K562 (cell line): Measurements from ENCODE around the gene KCNAB1. TPM values are rescaled to one million over a fixed set of nuclear protein-coding genes. Genes with fewer than 3 reads are reported as not detected.
A peak's percentile ranks its signal among the peaks of the same experiment; 100 is the strongest.

ENCODE experiments used
- ATAC-seq: fragments of 200-7000 bp; cut with Tn5 transposase; 3 replicates; pipeline ENCODE4 v1.9.1; 2020; ENCODE audit warnings: moderate library complexity
- BruUV-seq: library from RNA; stranded (reverse); fragments of 400-500 nt; replicated peaks from 2 replicates; lab custom pipeline; 2021; lab: Mats Ljungman, UMichigan
- CTCF ChIA-PET: fragments of 300-600 bp; formaldehyde crosslinking; extraction: SDS; loops from one replicate; lab custom pipeline; 2021; ENCODE audit warnings: low intra/inter-chr PET ratio; lab: Yijun Ruan, JAX
- POLR2A ChIA-PET: fragments of 300-600, 350-650 bp; sonication (Branson Sonifier 250); formaldehyde crosslinking; extraction: SDS; loops from one replicate; lab custom pipeline; 2021; ENCODE audit warnings: antibody characterized with exemption, inconsistent platforms; lab: Yijun Ruan, JAX
- DNase-seq, 4 experiments: peaks; one replicate each; pipeline versions ENCODE4 v3.0.0 to v3.0.0-alpha.2; 2011 to 2018; ENCODE audit warnings: low spot score in 3 of 4, mixed read lengths in 3 of 4; ENCODE audit errors: extremely low read depth in 1 of 4
- FAIRE-seq: peaks from 2 replicates; lab custom pipeline; 2011; peaks lifted over from hg19 to GRCh38; lab: Jason Lieb, UNC
- H2AFZ ChIP-seq: 2 replicates; pipeline ENCODE4 v1.6.0; 2011; ENCODE audit warnings: low read depth, low read length, control low read depth, inconsistent platforms
- H3K27ac ChIP-seq: fragments of 200-600 bp; 3 replicates; pipeline ENCODE4 v1.8.0; 2011; ENCODE audit warnings: low read depth, mild to moderate bottlenecking, control low read depth, inconsistent platforms, low read length, moderate library complexity, mixed read lengths; ENCODE audit errors: extremely low read depth
- H3K27me3 ChIP-seq, 2 experiments: fragments of 300-600 bp in 1 of 2; 2 replicates in 1 of 2; 3 replicates in 1 of 2; pipeline versions ENCODE4 v1.6.0 to v1.8.0; 2011; ENCODE audit warnings: inconsistent platforms in 2 of 2, low read length in 2 of 2, mild to moderate bottlenecking in 1 of 2, mixed read lengths in 1 of 2, moderate library complexity in 1 of 2; ENCODE audit not compliant: control insufficient read depth in 2 of 2, insufficient read depth in 2 of 2
- H3K36me3 ChIP-seq: fragments of 300-600 bp; 3 replicates; pipeline ENCODE4 v1.8.0; 2011; ENCODE audit warnings: mild to moderate bottlenecking, low read length, inconsistent platforms; ENCODE audit not compliant: control insufficient read depth, insufficient read depth
- H3K4me1 ChIP-seq, 2 experiments: fragments of 200-600 bp in 1 of 2; replicated peaks in 1 of 2; 2 replicates in 1 of 2; 3 replicates in 1 of 2; pipeline versions ENCODE4 v1.5.1 to v1.8.0; 2011; ENCODE audit warnings: inconsistent platforms in 2 of 2, low read length in 2 of 2, mild to moderate bottlenecking in 1 of 2, mixed read lengths in 1 of 2, moderate library complexity in 1 of 2; ENCODE audit not compliant: control insufficient read depth in 2 of 2, insufficient read depth in 2 of 2
- H3K4me2 ChIP-seq: 2 replicates; pipeline ENCODE4 v1.6.1; 2011; ENCODE audit warnings: low read length, control low read depth, inconsistent platforms, mixed read lengths; ENCODE audit not compliant: insufficient read depth
- H3K4me3 ChIP-seq: fragments of 200-600 bp; sonication (generic), shearing (Covaris generic); 2 replicates; pipeline ENCODE4 v1.5.1; 2016; ENCODE audit warnings: control low read depth, inconsistent platforms
- H3K79me2 ChIP-seq: fragments of 200-600 bp; 3 replicates; pipeline ENCODE4 v1.8.0; 2011; ENCODE audit warnings: low read length, inconsistent platforms; ENCODE audit not compliant: control insufficient read depth, insufficient read depth
- H3K9ac ChIP-seq, 2 experiments: 2 replicates each; pipeline versions ENCODE4 v1.6.0 to v1.6.1; 2011; ENCODE audit warnings: low read depth in 2 of 2, low read length in 2 of 2, control low read depth in 1 of 2, inconsistent platforms in 1 of 2, mild to moderate bottlenecking in 1 of 2, mixed read lengths in 1 of 2; ENCODE audit not compliant: insufficient read depth in 1 of 2
- H3K9me1 ChIP-seq: one replicate; pipeline ENCODE4 v1.6.0; 2011; ENCODE audit warnings: inconsistent platforms, mild to moderate bottlenecking, low read length, moderate library complexity; ENCODE audit not compliant: control insufficient read depth, insufficient read depth
- H3K9me3 ChIP-seq: replicated peaks from 2 replicates; pipeline ENCODE4 v1.5.1; 2011; ENCODE audit warnings: low read depth, low read length, inconsistent platforms; ENCODE audit not compliant: control insufficient read depth, insufficient read depth
- H4K20me1 ChIP-seq: replicated peaks from 2 replicates; pipeline ENCODE4 v1.6.1; 2011; ENCODE audit warnings: low read length, inconsistent platforms, mixed read lengths; ENCODE audit not compliant: control insufficient read depth, insufficient read depth
- ADNP ChIP-seq: fragments of 200-800 bp; sonication (Bioruptor generic); IDR thresholded peaks from 2 replicates; pipeline ENCODE4 v1.6.1; 2016; ENCODE audit warnings: missing genetic modification characterization, missing compliant biosample characterization
- BCOR ChIP-seq: fragments of 450-650 bp; IDR thresholded peaks from 2 replicates; pipeline ENCODE4 v1.6.1; 2016
- CBX3 ChIP-seq, 2 experiments: IDR thresholded peaks; 1 replicate in 1 of 2; 2 replicates in 1 of 2; pipeline ENCODE4 v1.6.1; 2012; ENCODE audit warnings: inconsistent platforms in 2 of 2, low read length in 2 of 2, borderline replicate concordance in 1 of 2, control low read depth in 1 of 2
- HIVEP1 ChIP-seq: fragments of 250-450 bp; sonication (Bioruptor Pico); IDR thresholded peaks from 2 replicates; pipeline ENCODE4 v1.4.0; 2020; ENCODE audit warnings: mild to moderate bottlenecking
- MLX ChIP-seq, 2 experiments: fragments of 450-650 bp in 1 of 2; sonication (generic) in 1 of 2; formaldehyde crosslinking; conservative IDR thresholded peaks; 2 replicates each; pipeline versions ENCODE4 v1.4.0 to v1.8.1; 2020 to 2022; ENCODE audit warnings: mild to moderate bottlenecking in 1 of 2, missing genetic modification reagents in 1 of 2
- NELFE ChIP-seq: IDR thresholded peaks from 2 replicates; pipeline ENCODE4 v1.6.1; 2011; ENCODE audit warnings: mild to moderate bottlenecking; ENCODE audit not compliant: insufficient read depth, insufficient read length
- NR2F6 ChIP-seq: fragments of 450-650 bp; formaldehyde crosslinking; IDR thresholded peaks from 2 replicates; pipeline ENCODE4 v1.4.0; 2020; ENCODE audit warnings: mild to moderate bottlenecking
- PTRF ChIP-seq: fragments of 450-650 bp; IDR thresholded peaks from 2 replicates; pipeline ENCODE4 v1.6.1; 2016; ENCODE audit warnings: mild to moderate bottlenecking, missing genetic modification characterization, missing compliant biosample characterization
- RBM25 ChIP-seq: fragments of 200-400 bp; formaldehyde crosslinking; IDR thresholded peaks from 2 replicates; pipeline ENCODE4 v1.6.1; 2018; ENCODE audit warnings: low read length, low read depth, moderate library complexity; ENCODE audit not compliant: severe bottlenecking
- SMAD3 ChIP-seq: fragments of 450-650 bp; formaldehyde crosslinking; conservative IDR thresholded peaks from 2 replicates; pipeline ENCODE4 v1.4.0; 2020; ENCODE audit warnings: mild to moderate bottlenecking
- SMARCA5 ChIP-seq: fragments of 450-650 bp; IDR thresholded peaks from 2 replicates; pipeline ENCODE4 v1.6.1; 2016
- SMARCC2 ChIP-seq: fragments of 450-650 bp; IDR thresholded peaks from 2 replicates; pipeline ENCODE4 v1.6.1; 2017; ENCODE audit warnings: antibody characterized with exemption, moderate library complexity, mild to moderate bottlenecking, low read depth
- YBX1 ChIP-seq: fragments of 450-650 bp; IDR thresholded peaks from 2 replicates; pipeline ENCODE4 v1.7.1; 2016; ENCODE audit warnings: mild to moderate bottlenecking
- ZNF282 ChIP-seq: sonication (generic); formaldehyde crosslinking; IDR thresholded peaks from 2 replicates; pipeline ENCODE4 v1.8.1; 2023; ENCODE audit warnings: missing genetic modification reagents
- ZNF551 ChIP-seq: fragments of 250-450 bp; sonication (Bioruptor Pico); IDR thresholded peaks from 2 replicates; pipeline ENCODE4 v1.5.0; 2021; ENCODE audit warnings: mild to moderate bottlenecking, moderate library complexity
- ZNF589 ChIP-seq: fragments of 200-800 bp; sonication (Bioruptor generic); IDR thresholded peaks from 2 replicates; pipeline ENCODE4 v1.6.1; 2016; ENCODE audit warnings: low read depth, missing genetic modification characterization, missing compliant biosample characterization
- ZSCAN29 ChIP-seq: fragments of 450-650 bp; IDR thresholded peaks from 2 replicates; pipeline ENCODE4 v1.6.1; 2017
- ZSCAN32 ChIP-seq: fragments of 450-650 bp; formaldehyde crosslinking; IDR thresholded peaks from 2 replicates; pipeline ENCODE4 v1.4.0; 2020; ENCODE audit warnings: mild to moderate bottlenecking, moderate library complexity
- WGBS: fragments of 100-300 bp; shearing (Covaris generic); methylation state at CpG from one replicate; pipeline ENCODE4 v1.1.6; 2016; ENCODE audit warnings: low coverage, mixed read lengths; ENCODE audit not compliant: insufficient coverage; ENCODE audit errors: missing lambda C conversion rate; 5-methylcytosine and 5-hydroxymethylcytosine counted together
- in situ Hi-C: fragments of 300-500 bp; cut with MboI; formaldehyde crosslinking; loops from 4 replicates; pipeline ENCODE4 v1.15.0; 2018; ENCODE audit warnings: inconsistent platforms, mixed read lengths
- intact Hi-C: fragments of 100-400 bp; cut with micrococcal nuclease; formaldehyde crosslinking; loops from 2 replicates; pipeline ENCODE4 v1.14.2; 2022
- polyA plus RNA-seq, 8 experiments: library from polyadenylated mRNA; depleted of rRNA in 4 of 8; stranded (reverse) in 5 of 8; unstranded in 3 of 8; fragments of >200 nt; fragmentation: Nextera tagmentation in 2 of 8; fragmentation: Illumina TruSeq in 1 of 8; extraction: Ambion mirVana in 2 of 8; extraction: Trizol in 1 of 8; gene quantifications; 2 replicates each; pipeline versions ENCODE4 v1.2.1 to v1.2.3, GENCODE V29; 2011 to 2014; ENCODE audit warnings: inconsistent platforms in 1 of 8, missing spikeins in 1 of 8
- total RNA-seq, 7 experiments: library from RNA; depleted of rRNA in 6 of 7; stranded (reverse); fragments of >200 nt in 6 of 7; fragmentation: Illumina TruSeq in 2 of 7; extraction: Trizol in 2 of 7; gene quantifications; 2 replicates each; pipeline versions ENCODE4 v1.2.1 to v1.2.3, GENCODE V29; 2011 to 2021; ENCODE audit warnings: low replicate concordance in 1 of 7
- TF ChIP-seq, protein P1 (sequence below): fragments of 250-450 bp; sonication (Bioruptor Pico); IDR thresholded peaks from 2 replicates; pipeline ENCODE4 v1.6.1; 2021; ENCODE audit warnings: mild to moderate bottlenecking

Gene KCNAB1
- total and polyA plus RNA-seq, 9 of the 15 experiments (the other 6 are each of a cell fraction or from before 2014, with no cell fraction given), result 0.14 to 1.2 (median 0.51) TPM

- H3K4me2 ChIP-seq, result no peak overlapping the region
- H3K4me1 ChIP-seq, result no peaks in the 10 kb centered on the region; a peak in 1 of 5 replicates
- no peak for DNase-seq
These were observed 406.7 kb downstream of the KCNAB1 start for GRCh38 chr3:156527060-156527459.

GRCh38 chr3:156530980-156531379, 410.6 kb downstream of the KCNAB1 start:
- H3K9me1 ChIP-seq, result no peaks in the 10 kb centered on the region
- DNase-seq, result no peak
- no TSS peak for BruUV-seq
- in situ Hi-C loops (loop anchor here (25.0 kb wide), 1 partner anchor 606 kb away; no protein-coding TSS in a partner anchor), intact Hi-C loops (no loop called here)
- POLR2A ChIA-PET, result interaction anchor here (1.2 kb wide), 1 partner anchor 17 kb away, joined by 3 read pairs; no protein-coding TSS in a partner anchor
- H4K20me1 ChIP-seq, result 0 out of 2 replicates have a peak, but pooled peaks cover 5% of the 10 kb centered on the region
- H3K79me2 ChIP-seq, result no peaks in the 10 kb centered on the region
- H2AFZ ChIP-seq, result no peak overlapping the region
- WGBS, result 39% methylated on average over 5 of the region's 5 CpGs
- no peak overlapping the region for H3K27ac ChIP-seq
- CTCF ChIA-PET, result no interaction called here
- no peak overlapping the region for H3K4me2 ChIP-seq
- ATAC-seq, result no peak
- no peak overlapping the region for H3K4me3 ChIP-seq
- no peaks in the 10 kb centered on the region for H3K9me3 ChIP-seq
- H3K36me3 ChIP-seq, result no peaks in the 10 kb centered on the region
- FAIRE-seq, result no peak
- H3K4me1 ChIP-seq, result no peaks in the 10 kb centered on the region; a peak in 1 of 5 replicates
- no peaks in the 10 kb centered on the region for H3K27me3 ChIP-seq
- H3K9ac ChIP-seq, result no peak overlapping the region
- no peak for TF ChIP-seq MLX (CRISPR knock-in tag; conservative IDR thresholded peaks at IDR 0.05)
- TF ChIP-seq ZNF282 (CRISPR knock-in tag), result no peak
- no peak for TF ChIP-seq CBX3 (IDR thresholded peaks at IDR 0.05; ENCODE audit: borderline replicate concordance in 1 of 2, low read length in 2 of 2)
- TF ChIP-seq HIVEP1, result no peak
- no peak for TF ChIP-seq NR2F6 (CRISPR knock-in tag)
- no peak for TF ChIP-seq NELFE
- TF ChIP-seq YBX1, result no peak
- no peak for TF ChIP-seq SMARCC2
- no peak for TF ChIP-seq ZNF551 (CRISPR knock-in tag)
- TF ChIP-seq ZNF589, result no peak
- TF ChIP-seq, protein P1, sequence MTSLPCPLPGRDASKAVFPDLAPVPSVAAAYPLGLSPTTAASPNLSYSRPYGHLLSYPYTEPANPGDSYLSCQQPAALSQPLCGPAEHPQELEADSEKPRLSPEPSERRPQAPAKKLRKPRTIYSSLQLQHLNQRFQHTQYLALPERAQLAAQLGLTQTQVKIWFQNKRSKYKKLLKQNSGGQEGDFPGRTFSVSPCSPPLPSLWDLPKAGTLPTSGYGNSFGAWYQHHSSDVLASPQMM, result no peak
- TF ChIP-seq ZSCAN29, result no peak

More at GRCh38 chr3:156527060-156527459, 406.7 kb downstream of the KCNAB1 start:
- H4K20me1 ChIP-seq, result no peaks in the 10 kb centered on the region
- FAIRE-seq (no peak), ATAC-seq (no peak)
- H3K9me1 ChIP-seq, result no peaks in the 10 kb centered on the region
- H3K27ac ChIP-seq, result no peak overlapping the region
- no peak overlapping the region for H3K9ac ChIP-seq
- no peaks in the 10 kb centered on the region for H3K9me3 ChIP-seq
- WGBS, result 0% methylated on average over 1 of the region's 1 CpG
- H3K4me3 ChIP-seq, result no peak overlapping the region
- no peaks in the 10 kb centered on the region for H3K36me3 ChIP-seq
- TF ChIP-seq ADNP (tag) (0 out of 2 replicates have a peak, but pooled peaks have one; percentile 33), ZSCAN32 (CRISPR knock-in tag) (no peak), PTRF (tag) (no peak), BCOR (peak; percentile 52; the same call in 1 of the 2 replicates), SMAD3 (no peak), RBM25 (peak; percentile 91), SMARCA5 (0 out of 2 replicates have a peak, but pooled peaks have one; percentile 38)
- no TSS peak for BruUV-seq
- H2AFZ ChIP-seq, result no peak overlapping the region
- in situ Hi-C loops (loop anchor here (25.0 kb wide), 1 partner anchor 610 kb away; no protein-coding TSS in a partner anchor), intact Hi-C loops (no loop called here)
- ChIA-PET POLR2A (interaction anchor here (0.7 to 0.8 kb wide), 2 partner anchors 89 to 148 kb away, joined by 3 read pairs; no protein-coding TSS in a partner anchor), CTCF (no interaction called here)
- no peaks in the 10 kb centered on the region for H3K27me3 ChIP-seq
- no peaks in the 10 kb centered on the region for H3K79me2 ChIP-seq
